ENCODE results near the gene NDUFB8. TPM values are rescaled to one million over a fixed set of nuclear protein-coding genes. Genes with fewer than 3 reads are reported as not detected.
A peak's percentile ranks its signal among the peaks of the same experiment; 100 is the strongest.

NDUFB8 gene
- total and polyA plus RNA-seq, 11 donors, result 264 to 1,192 (median 417) TPM

- TF ChIP-seq CTCF (IDR thresholded peaks at IDR 0.05), result no peak
- TF ChIP-seq POLR2A (IDR thresholded peaks at IDR 0.05), result no peak
- DNase-seq, result peak in 2 of 5 donors; percentile 29 to 38
Measured at GRCh38 chr10:100490531-100490930, 39.1 kb downstream of the NDUFB8 start.

GRCh38 chr10:100489396-100489795, 40.3 kb downstream of the NDUFB8 start:
- intact Hi-C loops (cut with DNase I), result no loop called here
- Histone ChIP-seq H3K36me3 (peaks cover 0 to 77% (median 63%) of the 10 kb centered on the region in 9 donors), H3K4me1 (no peaks in the 10 kb centered on the region), H3K4me3 (no peak overlapping the region), H3K27me3 (no peaks in the 10 kb centered on the region), H3K9me3 (no peaks in the 10 kb centered on the region), H3K27ac (no peak overlapping the region)
- no peak for TF ChIP-seq POLR2A (IDR thresholded peaks at IDR 0.05)
- no peak for TF ChIP-seq CTCF (IDR thresholded peaks at IDR 0.05)
- DNase-seq (no peak), ATAC-seq (no peak)
- WGBS, 4 donors, result 83 to 89% (median 86%) methylated on average over 5 of the region's 5 CpGs

More at GRCh38 chr10:100490531-100490930, 39.1 kb downstream of the NDUFB8 start:
- intact Hi-C loops (cut with DNase I), result no loop called here
- no peaks in the 10 kb centered on the region for H3K27me3 ChIP-seq
- H3K9me3 ChIP-seq, result no peaks in the 10 kb centered on the region
- WGBS, 4 donors, result 53 to 61% (median 57%) methylated on average over 2 of the region's 2 CpGs
- no peak overlapping the region for H3K4me3 ChIP-seq
- H3K27ac ChIP-seq, result no peak overlapping the region
- ATAC-seq, result peak in 3 of 4 donors; percentile 58 to 96 (median 76)
- no peaks in the 10 kb centered on the region for H3K4me1 ChIP-seq
- peaks cover 0 to 82% (median 66%) of the 10 kb centered on the region in 9 donors for H3K36me3 ChIP-seq

DNA sequence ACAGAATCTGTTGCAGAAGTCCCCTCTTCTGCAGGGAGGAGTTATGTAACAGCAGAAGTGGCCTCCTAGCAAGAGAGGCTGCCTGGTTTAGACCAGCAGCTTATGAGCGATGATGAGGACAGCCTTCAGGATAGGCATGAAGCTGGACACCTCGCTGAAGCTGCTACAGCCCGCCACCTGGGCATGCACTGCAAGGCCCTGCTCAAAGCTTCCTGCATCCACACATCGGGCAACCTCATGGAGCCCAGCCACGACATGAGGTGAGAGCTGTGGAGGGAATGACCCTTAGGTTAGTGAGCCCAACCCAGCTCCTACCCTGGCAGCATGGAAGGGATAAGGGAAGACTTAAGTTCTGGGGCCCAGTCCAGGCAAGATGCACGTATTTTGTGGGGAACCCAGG, 42.1 kb downstream of the NDUFB8 start:
- H3K27ac ChIP-seq, result no peak overlapping the region
- H3K27me3 ChIP-seq, result peaks cover 0 to 9% (median 0%) of the 10 kb centered on the region in 9 donors
- TF ChIP-seq POLR2A (IDR thresholded peaks at IDR 0.05) (no peak), CTCF (IDR thresholded peaks at IDR 0.05) (no peak)
- H3K9me3 ChIP-seq, result no peaks in the 10 kb centered on the region
- intact Hi-C loops (cut with DNase I), result no loop called here
- no peak overlapping the region for H3K4me3 ChIP-seq
- peaks cover 0 to 7% (median 5%) of the 10 kb centered on the region in 12 donors for H3K4me1 ChIP-seq
- ATAC-seq, result no peak
- no peak for DNase-seq
- WGBS, 4 donors, result 87 to 95% (median 92%) methylated on average over 6 of the region's 6 CpGs
- H3K36me3 ChIP-seq, result peaks cover 0 to 60% (median 51%) of the 10 kb centered on the region in 9 donors

DNA sequence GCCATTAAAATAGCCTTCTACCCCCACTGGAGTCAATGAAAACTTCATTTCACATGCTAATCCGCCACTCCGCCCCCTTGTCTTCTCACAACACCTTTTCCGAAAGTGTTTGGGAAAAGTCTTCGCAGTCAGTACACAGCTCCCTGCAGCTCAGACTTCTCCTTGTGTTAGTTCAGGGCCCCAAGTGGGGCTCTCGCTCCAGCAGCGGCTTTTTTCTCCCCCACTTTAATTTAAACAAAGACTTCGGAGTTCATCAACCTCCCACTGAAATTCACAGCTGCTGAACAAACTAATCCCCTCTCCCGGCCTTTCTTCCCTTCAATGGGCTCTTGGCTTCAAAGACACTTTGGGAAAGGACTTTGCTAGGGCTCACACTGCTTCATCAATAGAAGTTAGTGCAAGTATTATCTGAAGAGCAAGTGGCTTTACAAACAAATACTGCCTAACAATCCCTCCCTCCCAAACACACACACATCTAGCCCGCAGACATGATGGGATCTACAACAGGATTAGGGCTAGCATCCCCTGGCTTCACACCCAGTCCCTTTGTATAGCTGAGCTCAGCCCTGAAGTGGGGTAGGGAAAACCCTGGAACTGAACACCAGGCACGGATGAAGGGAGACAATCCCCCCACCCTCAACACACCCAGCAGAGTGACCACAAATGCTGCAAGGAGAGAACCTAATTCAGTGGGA, 43.7 kb downstream of the NDUFB8 start:
- intact Hi-C loops (cut with DNase I), result no loop called here
- peaks cover 0 to 18% (median 15%) of the 10 kb centered on the region in 12 donors for H3K4me1 ChIP-seq
- no peak for ATAC-seq
- H3K4me3 ChIP-seq, result no peak overlapping the region
- H3K27ac ChIP-seq, result no peak overlapping the region
- peaks cover 0 to 52% (median 42%) of the 10 kb centered on the region in 9 donors for H3K36me3 ChIP-seq
- DNase-seq, result no peak
- peaks cover 0 to 17% (median 3%) of the 10 kb centered on the region in 9 donors for H3K27me3 ChIP-seq
- no peaks in the 10 kb centered on the region for H3K9me3 ChIP-seq
- WGBS, 4 donors, result 88 to 90% (median 89%) methylated on average over 10 of the region's 10 CpGs
- TF ChIP-seq POLR2A (IDR thresholded peaks at IDR 0.05) (no peak), CTCF (IDR thresholded peaks at IDR 0.05) (no peak)
